Vagina (tissue), 2 donors: Measurements from ENCODE around the gene ANKS1A. TPM values are rescaled to one million over a fixed set of nuclear protein-coding genes. Genes with fewer than 3 reads are reported as not detected.

Experiments
- DNase-seq, 2 donors: peaks; one replicate each; pipeline ENCODE4 v3.0.0-alpha.2; 2017; ENCODE audit errors: extremely low spot score in 2 of 2
- H3K27ac ChIP-seq: fragments of 200-600 bp; sonication (generic); one replicate; pipeline ENCODE4 v1.5.1; 2019
- H3K27me3 ChIP-seq: fragments of 200-600 bp; sonication (generic); one replicate; pipeline ENCODE4 v1.5.1; 2019
- H3K36me3 ChIP-seq, 2 donors: fragments of 200-600 bp; sonication (generic); one replicate each; pipeline ENCODE4 v1.5.1; 2017 to 2019
- H3K4me1 ChIP-seq: fragments of 200-600 bp; sonication (generic); one replicate; pipeline ENCODE4 v1.5.1; 2019
- H3K4me3 ChIP-seq, 2 donors: fragments of 200-600 bp; sonication (generic); 1 replicate in 1 of 2; 2 replicates in 1 of 2; pipeline ENCODE4 v1.5.1; 2016 to 2019
- H3K9me3 ChIP-seq: fragments of 200-600 bp; sonication (generic); one replicate; pipeline ENCODE4 v1.5.1; 2019
- POLR2A ChIP-seq, 2 donors: fragments of 450-650 bp; IDR thresholded peaks; one replicate each; pipeline ENCODE4 v1.6.1; 2017; ENCODE audit warnings: antibody characterized with exemption in 2 of 2, mild to moderate bottlenecking in 2 of 2, moderate library complexity in 2 of 2
- POLR2AphosphoS5 ChIP-seq, 2 donors: sonication (generic); formaldehyde crosslinking; IDR thresholded peaks; one replicate each; pipeline ENCODE4 v1.9.0; 2017; ENCODE audit warnings: antibody characterized with exemption in 2 of 2, mild to moderate bottlenecking in 2 of 2, low read depth in 1 of 2; ENCODE audit not compliant: insufficient read depth in 1 of 2
- intact Hi-C: fragments of 100-400 bp; cut with DNase I; formaldehyde crosslinking; loops from one replicate; pipeline ENCODE4 v1.15.1; 2023
- total RNA-seq: library from RNA; depleted of rRNA; stranded (reverse); fragments of >200 nt; gene quantifications from one replicate; pipeline ENCODE4 v1.2.3, GENCODE V29; 2016
- TF ChIP-seq, protein P1 (sequence below), 3 experiments: fragments of 450-650 bp in 2 of 3; fragments of 200-600 bp in 1 of 3; sonication (generic) in 1 of 3; IDR thresholded peaks; one replicate each; pipeline ENCODE4 v1.5.1; 2017 to 2019; ENCODE audit warnings: antibody characterized with exemption in 3 of 3, mild to moderate bottlenecking in 2 of 3, moderate library complexity in 2 of 3

The ANKS1A gene
- total RNA-seq, 1 donor from 2014 or later, result 24.3 TPM

DNA sequence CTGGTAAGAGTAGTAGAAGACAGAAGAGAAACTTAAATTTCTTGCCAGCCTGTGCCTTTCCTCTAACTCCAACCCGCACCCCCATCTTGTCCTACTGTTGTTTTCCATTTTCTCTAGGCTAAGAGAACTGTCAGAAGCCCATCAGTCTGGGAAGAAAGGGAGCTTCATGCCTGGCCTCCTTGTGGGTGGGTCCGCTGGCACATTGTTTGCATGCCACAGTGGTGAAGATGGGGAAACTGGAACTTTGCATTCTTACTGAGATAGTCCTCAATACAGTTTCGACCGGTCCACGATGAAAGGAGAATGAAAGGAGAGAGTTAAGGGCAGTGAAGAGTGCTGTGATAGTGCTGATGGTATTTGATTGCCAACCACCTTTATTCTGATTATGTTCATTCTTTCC, 149.0 kb downstream of the ANKS1A start:
- TF ChIP-seq, protein P1, sequence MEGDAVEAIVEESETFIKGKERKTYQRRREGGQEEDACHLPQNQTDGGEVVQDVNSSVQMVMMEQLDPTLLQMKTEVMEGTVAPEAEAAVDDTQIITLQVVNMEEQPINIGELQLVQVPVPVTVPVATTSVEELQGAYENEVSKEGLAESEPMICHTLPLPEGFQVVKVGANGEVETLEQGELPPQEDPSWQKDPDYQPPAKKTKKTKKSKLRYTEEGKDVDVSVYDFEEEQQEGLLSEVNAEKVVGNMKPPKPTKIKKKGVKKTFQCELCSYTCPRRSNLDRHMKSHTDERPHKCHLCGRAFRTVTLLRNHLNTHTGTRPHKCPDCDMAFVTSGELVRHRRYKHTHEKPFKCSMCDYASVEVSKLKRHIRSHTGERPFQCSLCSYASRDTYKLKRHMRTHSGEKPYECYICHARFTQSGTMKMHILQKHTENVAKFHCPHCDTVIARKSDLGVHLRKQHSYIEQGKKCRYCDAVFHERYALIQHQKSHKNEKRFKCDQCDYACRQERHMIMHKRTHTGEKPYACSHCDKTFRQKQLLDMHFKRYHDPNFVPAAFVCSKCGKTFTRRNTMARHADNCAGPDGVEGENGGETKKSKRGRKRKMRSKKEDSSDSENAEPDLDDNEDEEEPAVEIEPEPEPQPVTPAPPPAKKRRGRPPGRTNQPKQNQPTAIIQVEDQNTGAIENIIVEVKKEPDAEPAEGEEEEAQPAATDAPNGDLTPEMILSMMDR (IDR thresholded peaks at IDR 0.05), result no peak
- TF ChIP-seq POLR2AphosphoS5 (IDR thresholded peaks at IDR 0.05; ENCODE audit: insufficient read depth in 1 of 2, low read depth in 1 of 2) (no peak), POLR2A (IDR thresholded peaks at IDR 0.05) (no peak)
- Histone ChIP-seq H3K27me3 (no peaks in the 10 kb centered on the region), H3K4me3 (no peak overlapping the region), H3K9me3 (no peaks in the 10 kb centered on the region), H3K36me3 (no peaks in the 10 kb centered on the region), H3K27ac (no peak overlapping the region), H3K4me1 (peaks cover 44% of the 10 kb centered on the region)
- intact Hi-C loops, result no loop called here
- no peak for DNase-seq

DNA sequence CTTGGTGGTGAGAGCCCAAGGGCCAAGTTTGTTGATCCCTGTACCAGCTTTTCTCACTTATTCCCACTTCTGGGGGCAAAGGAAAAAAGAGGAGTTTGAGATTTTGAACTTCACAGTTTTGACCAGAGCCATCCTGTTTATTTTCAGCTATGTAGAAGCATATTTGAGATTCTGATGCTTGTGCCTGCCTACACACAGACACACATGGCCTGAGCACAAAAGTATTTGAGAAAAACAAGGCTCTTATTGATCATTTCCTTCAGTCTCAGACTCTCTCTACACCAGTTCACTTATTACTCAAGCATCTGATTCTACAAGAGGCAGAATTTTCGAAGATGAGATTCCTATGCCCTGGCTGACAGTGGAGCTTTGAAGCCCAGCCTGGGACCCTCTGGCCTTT, 151.3 kb downstream of the ANKS1A start:
- no peak for DNase-seq
- Histone ChIP-seq H3K27me3 (no peaks in the 10 kb centered on the region), H3K27ac (no peak overlapping the region), H3K4me3 (no peak overlapping the region), H3K4me1 (peaks cover 44% of the 10 kb centered on the region), H3K9me3 (no peaks in the 10 kb centered on the region), H3K36me3 (no peaks in the 10 kb centered on the region)
- intact Hi-C loops, result no loop called here
- TF ChIP-seq, protein P1 (IDR thresholded peaks at IDR 0.05), result no peak
- TF ChIP-seq POLR2AphosphoS5 (IDR thresholded peaks at IDR 0.05; ENCODE audit: insufficient read depth in 1 of 2, low read depth in 1 of 2), result no peak
- no peak for TF ChIP-seq POLR2A (IDR thresholded peaks at IDR 0.05)

DNA sequence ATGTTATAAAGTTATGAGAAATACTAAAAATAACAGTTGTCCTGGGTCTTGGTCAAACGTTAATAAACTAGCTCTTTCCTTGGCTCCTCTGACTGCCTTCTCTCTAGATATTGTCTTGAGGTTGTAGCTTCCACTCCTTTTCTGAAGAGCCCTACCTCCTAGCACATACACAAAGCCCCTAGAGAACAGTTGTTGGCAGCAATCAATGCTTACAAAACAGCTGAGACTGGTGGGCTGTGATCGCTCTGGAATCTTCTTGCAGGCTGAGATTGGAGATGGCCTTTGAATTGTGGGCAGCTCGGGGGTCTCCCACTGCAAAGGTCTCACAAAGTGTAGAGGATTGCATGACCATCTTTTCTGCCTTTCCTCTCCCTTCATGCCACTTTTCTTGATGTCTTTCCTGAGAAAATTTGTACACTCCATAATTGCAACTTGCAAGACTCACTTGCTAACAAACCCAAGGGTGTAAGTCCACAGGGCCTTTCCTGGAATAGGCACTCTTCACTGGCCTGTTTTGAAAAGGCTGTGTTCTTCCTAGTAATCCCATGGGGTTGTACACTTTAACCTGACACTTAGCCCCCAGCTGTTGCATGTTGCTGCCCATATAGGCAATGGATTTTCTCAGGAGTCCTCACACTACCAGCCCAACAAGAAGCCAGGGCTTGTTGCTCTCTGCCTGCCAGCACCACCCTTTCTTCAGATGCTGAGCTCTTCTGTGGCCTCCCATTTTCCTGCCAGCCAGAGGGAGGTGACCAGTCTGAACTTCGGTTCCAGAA, 152.2 kb downstream of the ANKS1A start:
- Histone ChIP-seq H3K27me3 (no peaks in the 10 kb centered on the region), H3K36me3 (no peaks in the 10 kb centered on the region), H3K4me1 (peaks cover 44% of the 10 kb centered on the region), H3K4me3 (no peak overlapping the region), H3K27ac (no peak overlapping the region), H3K9me3 (no peaks in the 10 kb centered on the region)
- no peak for DNase-seq
- intact Hi-C loops, result no loop called here
- no peak for TF ChIP-seq POLR2A (IDR thresholded peaks at IDR 0.05)
- no peak for TF ChIP-seq POLR2AphosphoS5 (IDR thresholded peaks at IDR 0.05; ENCODE audit: insufficient read depth in 1 of 2, low read depth in 1 of 2)
- TF ChIP-seq, protein P1 (IDR thresholded peaks at IDR 0.05), result no peak

DNA sequence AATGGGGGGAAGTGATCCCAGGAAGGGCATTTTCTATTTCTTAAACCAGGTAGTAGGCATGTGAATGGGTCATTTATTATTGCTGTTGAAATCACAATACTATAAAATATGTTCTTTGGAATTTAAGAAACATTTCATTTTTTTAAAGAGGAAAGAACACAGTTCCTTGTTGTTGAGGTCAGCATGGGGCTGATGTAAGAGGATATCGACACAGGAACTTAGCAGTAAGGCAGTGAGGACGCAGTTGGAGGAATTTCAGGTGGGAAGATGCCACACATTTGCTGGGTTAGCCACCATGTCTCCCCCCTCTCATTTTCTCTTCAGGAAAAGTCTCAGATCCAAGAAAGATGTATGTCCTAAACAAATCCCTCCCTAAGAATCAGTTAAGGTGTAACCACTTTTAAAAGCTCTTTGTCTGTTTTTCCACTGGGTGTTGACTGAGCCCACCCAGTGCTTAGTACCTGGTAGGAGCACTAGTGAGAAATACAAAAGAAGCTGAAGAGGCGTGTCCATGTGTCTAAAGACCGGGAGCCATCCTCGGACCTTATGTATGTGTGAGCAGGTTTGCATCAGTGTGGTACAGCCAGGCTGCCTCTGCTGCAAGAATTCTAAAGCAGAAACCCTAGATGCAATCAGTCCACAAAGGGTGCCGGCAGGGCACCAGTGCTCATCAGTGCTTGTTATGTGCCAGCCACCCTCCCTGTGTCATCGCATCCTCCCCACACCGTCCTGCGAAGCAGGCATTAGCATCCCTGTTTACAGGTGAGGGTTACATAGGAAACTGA, 153.2 kb downstream of the ANKS1A start:
- Histone ChIP-seq H3K36me3 (no peaks in the 10 kb centered on the region), H3K27me3 (no peaks in the 10 kb centered on the region), H3K27ac (peak overlapping the region; percentile 32), H3K4me3 (no peak overlapping the region), H3K9me3 (no peaks in the 10 kb centered on the region), H3K4me1 (peaks cover 47% of the 10 kb centered on the region)
- no peak for DNase-seq
- no peak for TF ChIP-seq POLR2AphosphoS5 (IDR thresholded peaks at IDR 0.05; ENCODE audit: insufficient read depth in 1 of 2, low read depth in 1 of 2)
- no peak for TF ChIP-seq POLR2A (IDR thresholded peaks at IDR 0.05)
- TF ChIP-seq, protein P1 (IDR thresholded peaks at IDR 0.05), result no peak
- intact Hi-C loops, result no loop called here
